CD8-positive, alpha-beta memory T cell (primary cell): ENCODE data around the gene PTPN13. TPM values are rescaled to one million over a fixed set of nuclear protein-coding genes. Genes with fewer than 3 reads are reported as not detected.

Experiments
- CTCF ChIA-PET: fragments of 350-600 bp; sonication (Branson Sonifier 250); formaldehyde crosslinking; loops from one replicate; lab custom pipeline; 2021; ENCODE audit warnings: antibody characterized with exemption; lab: Charles Lee
- POLR2A ChIA-PET: fragments of 350-600 bp; sonication (Branson Sonifier 250); formaldehyde crosslinking; loops from one replicate; lab custom pipeline; 2021; ENCODE audit warnings: antibody characterized with exemption; lab: Charles Lee
- DNase-seq, 5 donors: peaks; one replicate each; pipeline versions ENCODE4 v3.0.0 to v3.0.0-alpha.2; 2020 to 2022; ENCODE audit warnings: mixed read lengths in 1 of 5
- H3K27ac ChIP-seq: one replicate; pipeline ENCODE4 v1.7.0; 2013; ENCODE audit warnings: low read depth, mild to moderate bottlenecking, low read length, moderate library complexity
- H3K27me3 ChIP-seq: 2 replicates; pipeline ENCODE4 v1.7.0; 2013; ENCODE audit warnings: low read length, mild to moderate bottlenecking; ENCODE audit not compliant: insufficient read depth, poor library complexity, severe bottlenecking
- H3K36me3 ChIP-seq: 2 replicates; pipeline ENCODE4 v1.7.0; 2013; ENCODE audit warnings: mild to moderate bottlenecking, low read length, moderate library complexity; ENCODE audit not compliant: insufficient read depth
- H3K4me1 ChIP-seq: 2 replicates; pipeline ENCODE4 v1.7.0; 2013; ENCODE audit warnings: mild to moderate bottlenecking, low read length, moderate library complexity; ENCODE audit not compliant: insufficient read depth
- H3K4me3 ChIP-seq: 2 replicates; pipeline ENCODE4 v1.7.0; 2013; ENCODE audit warnings: mild to moderate bottlenecking, low read length
- H3K9me3 ChIP-seq: 2 replicates; pipeline ENCODE4 v1.7.0; 2013; ENCODE audit warnings: mild to moderate bottlenecking, low read length
- H3K27ac Mint-ChIP-seq, 8 donors: one replicate each; pipeline ENCODE4 v1.8.0; 2020 to 2021; ENCODE audit warnings: mixed read lengths in 8 of 8, mild to moderate bottlenecking in 6 of 8, inconsistent platforms in 3 of 8, moderate library complexity in 3 of 8
- H3K27me3 Mint-ChIP-seq, 2 donors: one replicate each; pipeline ENCODE4 v1.8.0; 2020 to 2021; ENCODE audit warnings: mixed read lengths in 2 of 2, mild to moderate bottlenecking in 1 of 2, moderate library complexity in 1 of 2
- H3K36me3 Mint-ChIP-seq, 3 donors: one replicate each; pipeline ENCODE4 v1.8.0; 2020 to 2021; ENCODE audit warnings: mixed read lengths in 3 of 3, inconsistent platforms in 1 of 3, mild to moderate bottlenecking in 1 of 3
- H3K4me1 Mint-ChIP-seq, 3 donors: one replicate each; pipeline ENCODE4 v1.8.0; 2020 to 2021; ENCODE audit warnings: mixed read lengths in 3 of 3, inconsistent platforms in 1 of 3, mild to moderate bottlenecking in 1 of 3
- H3K4me3 Mint-ChIP-seq, 7 donors: one replicate each; pipeline ENCODE4 v1.8.0; 2020 to 2021; ENCODE audit warnings: mixed read lengths in 7 of 7, mild to moderate bottlenecking in 6 of 7, moderate library complexity in 4 of 7, inconsistent platforms in 2 of 7
- H3K9me3 Mint-ChIP-seq, 5 donors: one replicate each; pipeline ENCODE4 v1.8.0; 2020 to 2022; ENCODE audit warnings: mixed read lengths in 5 of 5, mild to moderate bottlenecking in 3 of 5, moderate library complexity in 2 of 5, inconsistent platforms in 1 of 5
- polyA plus RNA-seq: library from polyadenylated mRNA; unstranded; fragments of 300-500 nt; fragmentation: Illumina TruSeq; gene quantifications from one replicate; pipeline ENCODE4 v1.2.3, GENCODE V29; 2021
- total RNA-seq, 2 experiments: library from RNA; stranded (reverse); gene quantifications; one replicate each; pipeline ENCODE4 v1.2.3, GENCODE V29; 2021

The PTPN13 gene
- total and polyA plus RNA-seq, 3 experiments from 2014 or later, result 0.07 to 1.3 (median 0.53) TPM

DNA sequence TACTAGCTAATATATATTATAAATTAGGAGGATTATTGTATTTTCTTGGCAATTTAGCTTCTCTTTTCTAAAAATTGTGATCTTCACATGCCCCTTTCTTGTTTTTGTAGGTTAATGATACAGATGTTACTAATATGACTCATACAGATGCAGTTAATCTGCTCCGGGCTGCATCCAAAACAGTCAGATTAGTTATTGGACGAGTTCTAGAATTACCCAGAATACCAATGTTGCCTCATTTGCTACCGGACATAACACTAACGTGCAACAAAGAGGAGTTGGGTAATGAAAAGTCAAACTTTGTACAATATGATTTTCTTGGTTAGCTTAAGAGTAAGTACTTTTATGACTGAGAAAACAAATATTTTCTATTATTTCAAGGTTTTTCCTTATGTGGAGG is 180.9 kb downstream of the PTPN13 start:
- no peaks in the 10 kb centered on the region for H3K4me1 Mint-ChIP-seq
- POLR2A ChIA-PET, result no interaction called here

DNA sequence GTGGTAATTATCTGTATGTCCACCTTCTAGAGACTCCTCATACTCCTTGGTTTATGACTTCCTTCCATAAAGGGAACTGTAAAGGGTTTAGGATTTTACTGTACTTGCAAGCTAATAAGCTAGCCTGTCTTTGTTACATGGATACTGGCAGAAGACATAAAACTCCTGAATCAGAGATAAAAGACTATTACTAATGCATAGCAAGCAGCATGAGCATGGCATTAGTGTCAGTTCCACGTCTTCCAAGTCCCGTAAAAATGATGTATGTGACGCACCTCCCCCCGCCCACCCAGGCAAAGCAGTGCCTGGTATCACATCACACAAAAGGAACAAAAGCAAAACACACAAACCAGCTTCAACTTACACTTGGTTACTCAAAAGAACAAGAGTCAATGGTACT is 184.1 kb downstream of the PTPN13 start:
- no peak overlapping the region for H3K4me3 Mint-ChIP-seq
- Histone ChIP-seq H3K27ac (no peak overlapping the region), H3K4me1 (no peaks in the 10 kb centered on the region), H3K36me3 (no peaks in the 10 kb centered on the region), H3K27me3 (no peaks in the 10 kb centered on the region), H3K9me3 (no peaks in the 10 kb centered on the region), H3K4me3 (no peak overlapping the region)
- ChIA-PET POLR2A (no interaction called here), CTCF (no interaction called here)
- no peaks in the 10 kb centered on the region for H3K4me1 Mint-ChIP-seq
- H3K27me3 Mint-ChIP-seq, result peaks cover 1 to 4% of the 10 kb centered on the region in 2 donors
- H3K9me3 Mint-ChIP-seq, result no peaks in the 10 kb centered on the region
- no peak for DNase-seq
- H3K27ac Mint-ChIP-seq, result no peak overlapping the region
- peaks cover 0 to 2% (median 0%) of the 10 kb centered on the region in 3 donors for H3K36me3 Mint-ChIP-seq

More for the DNA sequence above, 180.9 kb downstream of the PTPN13 start:
- Mint-ChIP-seq H3K27me3 (peaks cover 1 to 4% of the 10 kb centered on the region in 2 donors), H3K36me3 (peaks cover 0 to 2% (median 0%) of the 10 kb centered on the region in 3 donors), H3K9me3 (no peaks in the 10 kb centered on the region), H3K4me3 (no peak overlapping the region), H3K27ac (no peak overlapping the region)
- CTCF ChIA-PET, result no interaction called here
- Histone ChIP-seq H3K27me3 (no peaks in the 10 kb centered on the region), H3K4me3 (no peak overlapping the region), H3K36me3 (no peaks in the 10 kb centered on the region), H3K4me1 (no peaks in the 10 kb centered on the region), H3K9me3 (no peaks in the 10 kb centered on the region), H3K27ac (no peak overlapping the region)
- no peak for DNase-seq

DNA sequence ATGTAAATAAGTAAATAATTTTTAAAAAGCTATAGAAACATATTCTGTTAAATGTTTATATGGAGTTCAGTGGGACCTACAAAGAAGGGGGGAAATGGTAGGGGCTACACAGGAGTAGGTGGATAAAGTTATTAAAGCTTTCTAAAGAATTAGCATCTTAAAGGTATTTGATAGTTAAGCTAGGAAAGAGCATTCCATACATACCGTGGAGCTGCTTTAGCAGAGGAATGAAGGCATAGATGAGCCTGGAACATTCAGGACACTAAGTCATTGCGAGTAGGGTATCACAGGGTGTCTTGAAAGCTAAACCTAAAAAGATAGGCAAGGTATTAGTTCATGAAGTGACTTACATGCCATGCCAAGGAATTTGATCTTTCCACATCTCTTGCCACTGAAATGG is 194.7 kb downstream of the PTPN13 start:
- Mint-ChIP-seq H3K9me3 (peaks cover 0 to 2% (median 0%) of the 10 kb centered on the region in 5 donors), H3K27me3 (peaks cover 3 to 4% of the 10 kb centered on the region in 2 donors), H3K36me3 (peaks cover 0 to 4% (median 0%) of the 10 kb centered on the region in 3 donors), H3K4me1 (no peaks in the 10 kb centered on the region), H3K27ac (no peak overlapping the region), H3K4me3 (no peak overlapping the region)
- Histone ChIP-seq H3K4me1 (no peaks in the 10 kb centered on the region), H3K4me3 (no peak overlapping the region), H3K9me3 (no peaks in the 10 kb centered on the region), H3K27ac (no peak overlapping the region), H3K36me3 (no peaks in the 10 kb centered on the region), H3K27me3 (no peaks in the 10 kb centered on the region)
- ChIA-PET CTCF (no interaction called here), POLR2A (no interaction called here)
- no peak for DNase-seq

DNA sequence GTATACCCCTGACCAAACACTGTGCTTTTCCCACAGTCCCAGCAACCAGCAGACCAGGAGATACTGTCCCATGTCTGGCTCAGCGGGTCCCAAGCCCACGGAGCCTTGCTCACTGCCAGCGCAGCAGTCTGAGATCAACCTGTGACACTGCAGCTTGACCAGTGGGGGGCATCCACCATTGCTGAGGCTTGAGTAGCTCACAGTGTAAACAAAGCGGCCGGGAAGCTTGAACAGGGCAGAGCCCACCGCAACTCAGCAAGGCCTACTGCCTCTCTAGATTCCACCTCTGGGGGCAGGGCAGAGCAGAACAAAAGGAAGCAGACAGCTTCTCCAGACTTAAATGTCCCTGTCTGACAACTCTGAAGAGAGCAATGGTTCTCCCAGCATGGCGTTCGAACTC is 197.0 kb downstream of the PTPN13 start:
- no peak overlapping the region for H3K27ac Mint-ChIP-seq

DNA sequence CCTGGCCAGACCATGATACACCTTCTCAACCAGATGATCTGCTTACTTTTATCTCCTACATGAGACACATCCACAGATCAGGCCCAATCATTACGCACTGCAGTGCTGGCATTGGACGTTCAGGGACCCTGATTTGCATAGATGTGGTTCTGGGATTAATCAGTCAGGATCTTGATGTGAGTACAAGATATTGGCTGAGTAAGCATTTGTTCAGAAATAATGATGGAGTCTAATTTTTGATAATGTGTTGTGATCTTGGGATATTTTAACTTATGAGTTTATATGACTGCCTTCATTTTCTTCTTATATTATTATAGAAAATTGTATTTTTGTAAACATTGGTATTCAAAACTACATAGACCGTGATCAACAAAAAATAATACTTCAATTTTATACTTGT is 215.7 kb downstream of the PTPN13 start:
- Histone ChIP-seq H3K4me1 (no peaks in the 10 kb centered on the region), H3K4me3 (no peak overlapping the region), H3K36me3 (no peaks in the 10 kb centered on the region), H3K9me3 (no peaks in the 10 kb centered on the region), H3K27me3 (no peaks in the 10 kb centered on the region), H3K27ac (no peak overlapping the region)
- Mint-ChIP-seq H3K4me1 (no peaks in the 10 kb centered on the region), H3K4me3 (no peak overlapping the region), H3K27ac (no peak overlapping the region), H3K27me3 (no peaks in the 10 kb centered on the region), H3K9me3 (peaks cover 0 to 4% (median 0%) of the 10 kb centered on the region in 5 donors), H3K36me3 (no peaks in the 10 kb centered on the region)
- ChIA-PET CTCF (no interaction called here), POLR2A (no interaction called here)
- DNase-seq, result no peak

More for the DNA sequence above, 197.0 kb downstream of the PTPN13 start:
- CTCF ChIA-PET, result no interaction called here
- Histone ChIP-seq H3K9me3 (no peaks in the 10 kb centered on the region), H3K4me1 (no peaks in the 10 kb centered on the region), H3K27me3 (no peaks in the 10 kb centered on the region), H3K36me3 (no peaks in the 10 kb centered on the region), H3K27ac (no peak overlapping the region), H3K4me3 (no peak overlapping the region)
- H3K9me3 Mint-ChIP-seq, result peaks cover 0 to 4% (median 2%) of the 10 kb centered on the region in 5 donors
- H3K4me1 Mint-ChIP-seq, result no peaks in the 10 kb centered on the region
- H3K36me3 Mint-ChIP-seq, result peaks cover 0 to 4% (median 0%) of the 10 kb centered on the region in 3 donors
- no peak for DNase-seq
- POLR2A ChIA-PET, result no interaction called here
- H3K4me3 Mint-ChIP-seq, result no peak overlapping the region
- peaks cover 3 to 4% of the 10 kb centered on the region in 2 donors for H3K27me3 Mint-ChIP-seq

DNA sequence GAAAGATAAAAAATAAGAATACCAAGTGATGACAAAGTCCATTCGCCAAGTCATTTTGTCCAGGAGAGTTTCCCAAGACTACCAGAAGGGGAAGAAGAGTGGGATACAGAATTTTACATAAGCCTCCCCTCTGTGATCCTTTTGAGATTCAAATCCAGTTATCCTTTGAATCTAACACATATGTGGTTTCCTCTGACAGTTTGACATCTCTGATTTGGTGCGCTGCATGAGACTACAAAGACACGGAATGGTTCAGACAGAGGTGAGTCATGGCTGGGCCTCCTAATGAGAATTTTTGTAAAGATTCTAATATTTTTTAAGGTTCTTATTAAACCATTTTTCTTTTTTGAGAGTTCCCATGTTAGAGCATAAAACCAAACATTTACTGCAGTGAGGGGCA is 216.7 kb downstream of the PTPN13 start:
- Mint-ChIP-seq H3K4me1 (no peaks in the 10 kb centered on the region), H3K9me3 (peaks cover 0 to 11% (median 7%) of the 10 kb centered on the region in 5 donors), H3K4me3 (no peak overlapping the region), H3K27me3 (no peaks in the 10 kb centered on the region), H3K36me3 (no peaks in the 10 kb centered on the region), H3K27ac (no peak overlapping the region)
- DNase-seq, result no peak
- no peaks in the 10 kb centered on the region for H3K27me3 ChIP-seq
- H3K36me3 ChIP-seq, result no peaks in the 10 kb centered on the region
- no peak overlapping the region for H3K27ac ChIP-seq
- H3K4me3 ChIP-seq, result no peak overlapping the region
- ChIA-PET CTCF (no interaction called here), POLR2A (no interaction called here)
- no peaks in the 10 kb centered on the region for H3K4me1 ChIP-seq
- no peaks in the 10 kb centered on the region for H3K9me3 ChIP-seq

DNA sequence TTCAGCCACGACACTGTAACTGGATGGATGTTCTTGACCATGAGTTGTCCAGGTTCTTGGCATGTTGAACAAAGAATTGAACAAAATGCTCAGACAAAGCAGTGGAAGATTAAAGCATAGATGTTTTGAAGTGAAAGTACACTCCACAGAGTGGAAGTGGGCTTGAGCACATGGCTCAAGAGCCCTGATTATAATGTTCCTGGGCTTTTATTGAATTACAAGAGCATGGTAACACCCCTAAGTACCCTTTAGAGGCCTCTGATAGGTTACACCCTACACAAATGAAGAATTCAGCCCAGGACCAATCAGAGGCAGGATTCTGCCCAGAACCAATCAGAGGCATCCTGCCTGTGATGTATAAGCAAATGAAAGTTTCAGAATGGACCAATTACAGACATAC is 221.5 kb downstream of the PTPN13 start:
- H3K4me3 Mint-ChIP-seq, result no peak overlapping the region

DNA sequence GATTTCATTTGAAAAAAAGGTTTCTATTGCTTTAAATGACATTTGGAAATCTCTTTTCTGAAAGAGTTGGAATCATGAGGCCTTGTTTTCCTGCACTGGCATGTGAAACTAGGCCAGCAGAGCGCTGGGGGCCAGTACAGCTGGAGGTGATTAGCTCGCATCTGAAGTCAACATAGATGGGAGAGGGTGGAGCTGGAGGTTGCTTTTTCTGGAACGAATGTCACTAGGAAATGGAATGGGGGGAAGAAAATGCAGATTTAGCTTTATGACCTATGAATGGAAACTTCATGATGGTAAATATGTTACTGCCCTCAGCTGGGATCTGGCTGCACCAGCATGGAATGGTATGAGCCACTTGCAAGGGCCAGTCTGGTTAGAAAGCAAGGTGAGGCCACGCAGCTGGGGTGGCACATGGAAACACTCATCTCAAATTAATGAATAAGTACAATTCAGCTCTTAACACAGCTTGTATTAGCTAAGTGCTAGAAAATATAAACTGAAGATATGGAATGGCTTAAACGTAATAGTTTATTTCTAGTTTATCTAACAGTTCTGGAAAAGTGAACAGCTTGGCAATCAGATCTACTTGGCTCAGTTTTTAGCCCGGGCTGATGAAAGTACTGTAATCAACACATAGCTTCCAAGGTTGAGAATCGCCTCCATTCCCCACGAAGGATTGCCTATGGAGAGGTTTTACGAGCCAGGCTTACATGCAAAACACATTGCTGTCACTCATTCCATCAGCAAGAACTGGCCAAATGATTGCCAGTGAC is 222.6 kb downstream of the PTPN13 start:
- no peak for DNase-seq
- no peak overlapping the region for H3K27ac Mint-ChIP-seq
- H3K27me3 ChIP-seq, result no peaks in the 10 kb centered on the region
- H3K36me3 ChIP-seq, result no peaks in the 10 kb centered on the region
- peaks cover 4 to 16% (median 12%) of the 10 kb centered on the region in 5 donors for H3K9me3 Mint-ChIP-seq
- H3K9me3 ChIP-seq, result no peaks in the 10 kb centered on the region
- ChIA-PET CTCF (no interaction called here), POLR2A (no interaction called here)
- H3K4me3 ChIP-seq, result no peak overlapping the region
- no peaks in the 10 kb centered on the region for H3K4me1 ChIP-seq
- H3K36me3 Mint-ChIP-seq, result no peaks in the 10 kb centered on the region
- no peak overlapping the region for H3K27ac ChIP-seq
- peaks cover 3 to 4% of the 10 kb centered on the region in 2 donors for H3K27me3 Mint-ChIP-seq
- H3K4me3 Mint-ChIP-seq, result no peak overlapping the region
- no peaks in the 10 kb centered on the region for H3K4me1 Mint-ChIP-seq

More for the DNA sequence above, 221.5 kb downstream of the PTPN13 start:
- Histone ChIP-seq H3K27me3 (no peaks in the 10 kb centered on the region), H3K27ac (no peak overlapping the region), H3K4me3 (no peak overlapping the region), H3K4me1 (no peaks in the 10 kb centered on the region), H3K9me3 (no peaks in the 10 kb centered on the region), H3K36me3 (no peaks in the 10 kb centered on the region)
- H3K9me3 Mint-ChIP-seq, result peaks cover 4 to 16% (median 12%) of the 10 kb centered on the region in 5 donors
- ChIA-PET CTCF (no interaction called here), POLR2A (no interaction called here)
- H3K27me3 Mint-ChIP-seq, result peaks cover 3 to 4% of the 10 kb centered on the region in 2 donors
- H3K27ac Mint-ChIP-seq, result no peak overlapping the region
- H3K36me3 Mint-ChIP-seq, result no peaks in the 10 kb centered on the region
- no peak for DNase-seq
- H3K4me1 Mint-ChIP-seq, result no peaks in the 10 kb centered on the region
